Cardiac fibroblast (primary cell): ENCODE results near the gene ROBO1.

Source experiments
- DNase-seq, 2 donors: peaks; one replicate each; pipeline versions ENCODE4 v3.0.0 to v3.0.0-alpha.2; 2010; ENCODE audit warnings: low read depth in 2 of 2
- H3K4me3 ChIP-seq, 2 donors: replicated peaks in 1 of 2; 1 replicate in 1 of 2; 2 replicates in 1 of 2; pipeline ENCODE4 v1.5.1; 2011; ENCODE audit warnings: low read depth in 2 of 2, low read length in 2 of 2, mild to moderate bottlenecking in 2 of 2, moderate library complexity in 1 of 2
- CTCF ChIP-seq: IDR thresholded peaks from one replicate; pipeline ENCODE4 v1.5.1; 2011; ENCODE audit warnings: low read depth, mild to moderate bottlenecking, low read length, inconsistent platforms

The ROBO1 gene

GRCh38 chr3:78941587-78941986, 826.2 kb downstream of the ROBO1 start:
- no peak for TF ChIP-seq CTCF
- peak; percentile 59 to 90 for DNase-seq
- no peak overlapping the region for H3K4me3 ChIP-seq

GRCh38 chr3:78940626-78941025, 827.2 kb downstream of the ROBO1 start:
- H3K4me3 ChIP-seq = no peak overlapping the region
- no peak for DNase-seq
- TF ChIP-seq CTCF = no peak

DNA sequence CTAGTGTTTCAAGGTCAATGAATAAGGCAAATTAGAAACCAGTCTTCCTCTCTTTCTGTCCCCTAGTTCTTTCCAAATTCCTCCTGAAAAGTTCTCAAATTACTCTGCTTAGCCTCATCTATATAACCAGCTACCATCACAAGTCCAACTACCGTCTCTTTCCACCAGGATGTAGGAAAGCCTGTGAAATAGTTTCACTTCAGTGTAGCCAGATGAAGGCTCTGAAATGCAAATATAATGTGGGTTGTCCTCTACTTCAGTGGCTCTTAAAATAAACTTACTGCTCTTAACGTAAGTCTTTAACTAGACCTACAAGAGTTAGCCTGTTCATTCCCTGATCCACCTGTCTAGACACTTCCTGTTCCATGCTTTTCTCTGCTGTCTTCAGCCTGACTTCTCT, 827.7 kb downstream of the ROBO1 start:
- TF ChIP-seq CTCF = no peak
- no peak for DNase-seq

DNA sequence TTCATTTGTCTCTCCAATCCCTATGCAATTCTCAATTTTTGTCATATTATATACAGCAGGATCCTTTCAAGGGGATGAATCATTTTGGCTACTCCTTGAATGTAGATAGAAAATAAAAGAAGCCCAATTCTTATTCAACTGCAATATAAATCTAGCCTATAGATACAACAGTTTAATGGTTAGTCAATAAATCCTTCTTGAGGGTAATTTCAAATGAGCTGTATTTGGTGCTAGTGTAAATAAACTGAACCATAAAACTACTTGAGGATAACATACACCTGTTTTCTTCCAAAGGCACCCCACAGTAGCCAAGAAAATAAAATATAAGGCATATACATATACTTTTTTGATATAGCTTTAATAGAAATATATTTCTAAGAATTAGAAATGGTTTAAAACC, 830.3 kb downstream of the ROBO1 start:
- H3K4me3 ChIP-seq = no peak overlapping the region
- DNase-seq = no peak
- no peak for TF ChIP-seq CTCF

More for the DNA sequence above, 827.7 kb downstream of the ROBO1 start:
- no peak overlapping the region for H3K4me3 ChIP-seq

GRCh38 chr3:78927759-78928158, 840.0 kb downstream of the ROBO1 start:
- no peak overlapping the region for H3K4me3 ChIP-seq
- DNase-seq = no peak
- TF ChIP-seq CTCF = no peak

GRCh38 chr3:78926523-78926922, 841.3 kb downstream of the ROBO1 start:
- peak in 1 of 2 donors; percentile 62 for DNase-seq
- no peak overlapping the region for H3K4me3 ChIP-seq
- TF ChIP-seq CTCF = no peak

DNA sequence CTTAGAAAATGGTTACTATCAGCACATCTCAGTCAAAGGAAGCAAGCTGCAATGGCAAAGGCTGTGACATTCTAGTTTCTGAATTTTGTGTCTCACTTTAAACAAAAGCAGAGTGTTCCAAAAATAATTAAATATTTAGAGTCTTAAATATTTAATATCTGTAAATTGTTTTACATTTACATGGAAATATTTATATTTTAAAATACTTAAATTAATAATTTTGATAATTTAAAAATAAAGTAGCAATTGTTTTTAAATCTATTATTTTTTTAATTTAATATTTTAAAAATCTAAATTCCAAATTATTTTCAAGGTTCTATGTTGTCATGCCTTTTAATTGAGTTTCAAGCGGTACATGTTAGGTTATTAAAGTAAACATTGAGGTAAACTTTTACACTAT, 843.1 kb downstream of the ROBO1 start:
- no peak for DNase-seq
- H3K4me3 ChIP-seq = no peak overlapping the region
- no peak for TF ChIP-seq CTCF
